Adipose tissue (tissue), 3 donors: ENCODE data around the gene SLC17A9. TPM values are rescaled to one million over a fixed set of nuclear protein-coding genes. Genes with fewer than 3 reads are reported as not detected.
"Not testable (repeated sequence)": the region's sequence is repeated elsewhere in the genome, so short reads cannot be mapped to it uniquely, and the experiment has no call there.

Source experiments
- H3K27ac ChIP-seq: one replicate; pipeline ENCODE4 v1.5.1; 2013; ENCODE audit warnings: low read depth, low read length
- WGBS, 3 donors: extraction: QIAGEN DNeasy Blood & Tissue Kit; methylation state at CpG; one replicate each; pipeline ENCODE4 v1.1.7; 2013; 5-methylcytosine and 5-hydroxymethylcytosine counted together
- polyA plus RNA-seq, 3 donors: library from polyadenylated mRNA; stranded (reverse); fragments of 200-250 nt; gene quantifications; one replicate each; pipeline ENCODE4 v1.2.3, GENCODE V29; 2013
- donor health status: healthy with polysubstance abuse.
- donor health status: Bipolar disorder and iron deficiency.
- donor health status: healthy.

The SLC17A9 gene
- polyA plus RNA-seq, 3 donors = 2.0 to 4.8 (median 3.7) TPM

DNA sequence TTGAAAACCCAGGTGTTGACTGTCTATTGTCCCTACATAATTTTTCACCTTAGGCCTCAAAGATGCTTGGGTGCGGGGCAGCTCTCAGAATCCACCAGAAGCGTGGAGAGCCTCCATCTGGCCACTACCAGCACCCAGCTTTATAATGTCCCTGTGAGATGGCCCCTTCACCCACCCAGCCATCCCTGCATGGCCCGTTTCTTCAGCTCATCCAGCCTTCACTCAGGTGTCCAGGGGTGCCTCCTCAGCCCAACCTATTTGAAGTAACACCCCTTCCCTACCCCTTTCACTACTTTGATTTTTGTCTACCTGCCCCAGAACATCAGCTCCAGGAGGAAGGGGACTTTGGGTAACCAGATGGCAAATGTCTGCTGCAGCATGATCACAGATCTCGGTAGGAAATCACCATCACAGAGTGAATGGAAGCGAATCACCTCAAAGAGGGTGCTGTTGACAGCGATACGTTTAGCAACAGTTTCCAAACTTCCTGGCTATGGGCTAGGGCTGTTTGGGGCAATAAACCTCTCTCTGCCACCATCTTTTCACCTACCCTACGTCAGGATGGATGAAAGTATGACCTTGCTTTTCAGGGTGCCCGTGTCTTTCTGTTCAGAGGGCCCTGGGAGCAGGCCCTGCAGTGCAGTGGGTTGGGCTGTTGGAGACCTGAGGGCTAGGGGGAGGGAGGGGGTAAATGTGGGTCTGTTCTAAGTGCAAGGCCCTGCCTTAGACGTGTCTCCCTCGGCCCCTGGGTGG, 1.2 kb upstream of the SLC17A9 start:
- 78 to 92% (median 84%) methylated on average over 11 of the region's 11 CpGs for WGBS, 3 donors
- H3K27ac ChIP-seq = no peak overlapping the region

DNA sequence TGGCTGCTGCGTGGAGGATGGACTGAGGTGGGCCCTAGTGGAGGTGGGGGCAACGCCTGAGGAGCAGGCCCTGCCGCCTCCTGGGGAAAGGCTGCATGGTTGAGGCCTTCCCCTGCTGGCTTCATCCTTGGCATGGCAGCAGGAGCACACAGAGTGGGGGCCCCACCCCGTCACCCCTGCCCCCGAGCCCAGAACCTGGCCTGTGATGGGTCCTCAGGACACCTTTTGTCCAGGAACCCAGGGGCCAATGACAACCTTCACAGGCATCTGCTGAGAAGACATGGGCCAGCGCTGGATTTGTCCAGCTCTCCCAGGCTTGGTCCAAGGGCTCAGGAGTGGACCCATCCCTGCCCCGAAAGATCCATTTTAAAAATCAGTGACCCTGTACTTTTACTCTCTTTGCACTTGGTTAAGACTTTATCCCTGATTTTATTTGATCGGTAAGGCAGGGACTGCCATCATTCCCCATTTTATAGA, 575 bp upstream of the SLC17A9 start:
- WGBS, 3 donors = 89 to 91% (median 90%) methylated on average over 7 to 8 of the region's 8 CpGs
- no peak overlapping the region for H3K27ac ChIP-seq

DNA sequence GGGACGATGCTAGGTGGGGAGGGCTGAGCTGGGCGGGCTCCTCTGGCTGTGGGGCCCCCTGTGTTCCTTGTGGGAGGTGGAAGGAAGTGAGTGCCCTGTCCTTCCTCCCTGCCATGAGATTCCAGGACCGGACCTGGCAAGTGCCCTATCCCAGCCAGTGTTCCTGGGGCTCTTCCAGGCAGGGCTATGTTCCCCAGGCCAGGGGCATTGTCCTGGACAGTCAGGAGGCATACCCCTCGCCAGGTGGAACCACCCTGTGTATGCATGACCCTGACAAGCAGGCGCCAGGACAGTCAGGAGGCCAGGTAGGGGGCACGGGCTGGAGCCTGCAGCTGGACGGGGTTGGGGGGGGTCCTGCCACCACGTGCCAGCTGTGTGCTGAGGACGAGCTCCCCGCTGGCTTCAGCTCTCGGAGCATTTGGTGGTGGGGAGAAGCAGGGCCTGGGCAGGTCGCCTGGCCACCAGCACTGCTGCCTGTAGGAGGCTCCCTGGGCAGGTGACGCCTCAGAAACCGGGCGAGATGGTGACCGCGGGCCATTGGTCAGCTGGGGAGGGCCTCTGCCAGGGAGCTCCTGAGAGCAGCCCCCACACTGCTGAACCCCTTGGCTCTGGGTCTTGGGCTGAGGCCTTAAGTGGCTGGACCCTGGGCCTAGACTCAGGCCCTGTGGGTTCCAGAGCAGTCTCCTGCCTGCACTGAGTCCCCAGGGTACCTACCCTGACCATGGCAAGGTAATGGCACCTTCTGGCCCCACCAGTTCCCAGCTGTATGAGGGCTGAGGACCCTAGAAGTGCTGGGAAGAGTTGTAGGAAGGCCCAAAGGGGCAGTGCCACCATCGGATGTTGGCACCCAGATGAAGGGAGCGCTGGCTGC, 694 bp downstream of the SLC17A9 start:
- WGBS, 3 donors = 44 to 74% (median 51%) methylated on average over 17 to 19 of the region's 19 CpGs
- peak overlapping the region; percentile 51 for H3K27ac ChIP-seq

DNA sequence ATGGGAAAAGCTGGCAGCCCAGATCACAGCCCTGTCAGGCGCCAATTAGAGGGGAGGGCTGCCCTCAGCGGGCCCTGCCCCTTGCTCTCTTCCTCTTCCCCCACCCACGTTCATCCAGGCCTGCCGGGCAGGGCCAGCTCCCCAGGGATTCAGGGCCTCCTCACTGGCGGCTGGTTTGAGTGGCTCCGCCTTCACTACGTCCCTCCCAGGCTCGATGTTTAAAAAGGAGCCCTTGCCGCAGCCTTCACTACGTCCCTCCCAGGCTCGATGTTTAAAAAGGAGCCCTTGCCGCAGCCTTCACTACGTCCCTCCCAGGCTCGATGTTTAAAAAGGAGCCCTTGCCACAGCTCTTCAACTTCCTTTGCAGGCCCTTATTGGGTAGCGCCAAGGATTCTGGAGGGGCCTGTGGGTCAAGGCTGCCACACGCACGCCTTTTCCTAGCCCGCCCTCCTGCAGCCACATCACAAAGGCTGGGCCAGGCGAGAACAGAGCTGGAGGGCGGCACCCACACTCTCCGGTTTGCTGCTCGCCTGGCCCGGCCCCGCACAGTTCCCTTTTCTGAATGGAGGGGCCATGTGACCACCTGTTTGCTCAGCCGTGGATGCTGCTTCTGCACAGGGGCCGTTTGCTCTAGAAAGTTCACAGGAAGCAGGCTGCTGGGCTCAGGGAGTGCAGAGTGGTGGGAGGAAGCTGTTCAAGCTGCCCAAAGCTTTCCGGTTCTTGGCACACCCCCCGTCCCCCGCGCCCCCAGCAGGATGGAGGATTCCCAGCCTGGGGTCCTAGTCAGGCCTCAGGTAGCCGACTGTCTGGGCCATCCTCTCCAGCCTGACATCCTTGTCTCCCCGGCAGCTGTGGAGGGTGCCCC, 1.6 kb downstream of the SLC17A9 start:
- WGBS, 3 donors = 4 to 31% (median 4%) methylated on average over 32 of the region's 32 CpGs
- peak overlapping the region; percentile 51 for H3K27ac ChIP-seq

DNA sequence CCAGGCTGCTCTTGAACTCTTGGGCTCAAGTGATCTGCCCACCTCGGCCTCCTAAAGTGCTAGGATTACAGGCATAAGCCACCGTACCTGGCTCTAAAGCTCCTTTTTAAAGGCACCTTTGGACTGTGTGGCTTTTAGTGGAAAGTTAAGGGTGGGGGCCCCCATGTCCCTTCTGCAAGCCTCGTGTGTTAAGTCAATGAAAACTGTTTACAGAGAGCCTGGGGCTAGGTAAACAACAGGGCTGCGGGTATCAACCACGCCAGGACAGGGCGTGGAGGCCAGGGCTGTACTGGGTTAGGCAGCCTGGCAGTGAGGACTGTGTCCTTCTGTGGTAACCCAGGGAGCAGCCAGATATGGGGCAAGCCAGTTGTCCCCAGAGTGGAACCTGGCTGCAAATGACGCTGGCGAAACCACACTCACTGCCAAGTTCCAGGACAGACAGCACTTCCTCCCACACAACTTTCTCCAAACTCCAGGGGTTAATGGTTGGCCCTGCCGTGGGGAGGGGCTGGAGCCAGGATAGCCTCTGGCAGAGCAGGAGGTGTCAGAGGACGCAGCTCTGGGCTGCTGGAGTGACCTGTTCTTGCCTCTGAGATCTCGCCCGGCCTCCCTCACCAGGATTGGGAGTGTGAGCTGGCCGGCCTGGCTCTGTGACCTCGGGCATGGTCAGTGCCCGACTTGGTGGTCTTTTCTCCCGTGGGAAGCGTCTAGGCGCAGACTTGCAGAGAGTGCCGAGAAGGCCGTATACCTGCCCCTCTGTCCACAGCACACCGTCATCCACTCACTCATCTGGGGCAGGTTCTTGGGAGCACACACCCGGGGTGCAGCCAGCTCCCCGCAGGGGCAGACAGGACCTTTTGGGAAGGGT, 3.2 kb downstream of the SLC17A9 start:
- no peak overlapping the region for H3K27ac ChIP-seq
- 56 to 79% (median 67%) methylated on average over 23 of the region's 23 CpGs for WGBS, 3 donors

DNA sequence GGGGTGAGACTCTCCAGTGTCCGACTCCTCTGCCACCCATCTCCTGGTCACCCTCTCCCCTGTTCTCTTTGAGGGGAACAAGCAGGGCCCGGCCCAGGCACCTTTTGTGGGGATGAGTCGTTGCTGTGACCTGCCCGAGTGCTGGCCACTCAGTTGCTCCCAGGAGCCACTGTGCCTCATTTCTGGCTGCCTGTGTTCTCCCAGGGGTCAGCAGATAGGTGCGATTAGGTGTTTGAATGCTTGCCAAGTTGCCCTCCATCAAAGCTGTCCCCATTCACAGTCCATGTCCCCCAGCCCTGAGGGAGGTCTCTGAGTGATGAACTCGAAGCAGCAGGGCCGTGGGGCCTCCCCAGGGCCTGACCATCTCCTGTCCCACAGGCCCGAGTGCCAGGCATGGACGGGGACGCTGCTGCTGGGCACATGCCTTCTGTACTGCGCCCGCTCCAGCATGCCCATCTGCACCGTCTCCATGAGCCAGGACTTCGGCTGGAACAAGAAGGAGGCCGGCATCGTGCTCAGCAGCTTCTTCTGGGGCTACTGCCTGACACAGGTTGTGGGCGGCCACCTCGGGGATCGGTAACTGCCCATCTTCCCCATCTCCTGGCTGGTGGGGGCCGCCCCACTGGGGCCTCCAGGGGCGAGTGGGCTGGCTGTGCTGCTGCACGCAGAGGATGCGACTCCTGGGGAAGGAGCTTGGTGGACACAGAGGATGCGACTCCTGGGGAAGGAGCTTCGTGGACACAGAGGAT, 4.1 kb downstream of the SLC17A9 start:
- 90 to 95% (median 93%) methylated on average over 24 to 25 of the region's 25 CpGs for WGBS, 3 donors
- H3K27ac ChIP-seq = no peak overlapping the region

DNA sequence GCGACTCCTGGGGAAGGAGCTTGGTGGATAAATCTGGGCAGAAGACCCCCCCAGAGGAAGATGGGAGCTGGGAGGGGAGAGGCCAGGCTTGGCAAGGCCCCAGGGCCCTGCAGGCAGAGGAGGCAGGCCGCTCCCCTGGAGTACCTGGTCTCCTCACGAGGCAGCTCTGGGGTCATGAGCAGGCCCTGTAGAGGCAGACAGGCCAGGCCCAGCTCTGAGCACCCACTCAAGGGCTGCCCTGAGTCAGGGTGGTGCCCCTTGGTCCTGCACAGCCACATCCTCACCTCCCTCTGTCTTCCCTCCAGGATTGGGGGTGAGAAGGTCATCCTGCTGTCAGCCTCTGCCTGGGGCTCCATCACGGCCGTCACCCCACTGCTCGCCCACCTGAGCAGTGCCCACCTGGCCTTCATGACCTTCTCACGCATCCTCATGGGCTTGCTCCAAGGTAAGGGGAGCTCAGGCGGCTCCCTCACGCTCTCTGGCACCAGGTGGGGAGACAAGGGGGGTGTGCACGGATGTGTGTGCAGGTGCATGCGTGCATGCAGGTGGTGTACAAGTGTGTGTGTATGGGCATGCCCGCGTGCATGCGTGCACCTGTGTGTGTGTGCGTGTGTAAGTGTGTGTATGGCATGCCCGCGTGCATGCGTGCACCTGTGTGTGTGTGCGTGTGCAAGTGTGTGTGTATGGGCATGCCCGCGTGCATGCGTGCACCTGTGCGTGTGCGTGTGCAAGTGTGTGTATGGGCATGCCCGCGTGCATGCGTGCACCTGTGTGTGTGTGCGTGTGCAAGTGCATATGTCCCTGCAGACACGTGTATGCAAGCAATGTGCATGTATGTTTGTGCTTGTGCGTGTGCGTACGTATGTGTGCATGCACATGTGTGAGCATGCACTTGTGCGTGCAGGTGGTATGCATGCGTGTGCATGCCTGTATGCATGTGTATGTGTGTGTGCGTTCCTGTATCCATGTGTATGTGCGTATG, 4.9 kb downstream of the SLC17A9 start:
- 94 to 96% (median 95%) methylated on average over 35 to 36 of the region's 36 CpGs for WGBS, 3 donors
- H3K27ac ChIP-seq = no peak overlapping the region

DNA sequence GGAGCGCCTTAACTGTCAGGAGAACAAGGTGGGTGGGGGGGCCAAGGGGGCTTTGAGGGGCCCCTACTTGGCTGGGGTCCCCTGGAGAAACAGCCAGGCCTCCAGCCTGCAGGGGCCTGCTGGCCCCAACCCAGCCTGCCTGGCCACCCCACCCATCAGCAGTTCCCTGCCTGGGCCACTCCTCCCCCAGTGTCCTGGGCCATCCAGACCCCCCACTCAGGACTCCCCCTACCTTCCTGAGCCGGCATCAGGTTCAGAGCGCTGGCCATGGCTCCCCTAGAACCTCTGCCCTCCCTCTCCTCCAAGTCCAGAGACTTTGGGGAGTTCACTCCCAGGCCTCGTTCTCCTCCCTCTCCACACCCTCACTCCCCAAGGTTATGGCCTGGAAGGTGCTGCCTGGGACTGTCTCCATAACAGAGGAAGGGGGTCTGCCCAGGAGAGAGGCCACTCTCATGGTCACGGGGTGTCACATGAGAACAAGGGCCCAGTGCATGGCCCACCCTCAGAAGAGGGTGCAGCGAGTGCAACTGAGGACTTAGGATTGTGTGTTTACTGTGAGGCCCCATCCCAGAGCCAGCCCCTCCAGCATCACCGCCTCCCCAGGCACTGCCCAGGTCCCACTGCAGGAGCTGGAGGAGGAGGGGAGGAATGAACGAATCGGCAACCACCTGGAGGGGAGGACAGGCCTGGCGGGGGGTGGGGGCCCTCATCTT, 6.0 kb downstream of the SLC17A9 start:
- 72 to 82% (median 76%) methylated on average over 10 of the region's 10 CpGs for WGBS, 3 donors
- no peak overlapping the region for H3K27ac ChIP-seq

DNA sequence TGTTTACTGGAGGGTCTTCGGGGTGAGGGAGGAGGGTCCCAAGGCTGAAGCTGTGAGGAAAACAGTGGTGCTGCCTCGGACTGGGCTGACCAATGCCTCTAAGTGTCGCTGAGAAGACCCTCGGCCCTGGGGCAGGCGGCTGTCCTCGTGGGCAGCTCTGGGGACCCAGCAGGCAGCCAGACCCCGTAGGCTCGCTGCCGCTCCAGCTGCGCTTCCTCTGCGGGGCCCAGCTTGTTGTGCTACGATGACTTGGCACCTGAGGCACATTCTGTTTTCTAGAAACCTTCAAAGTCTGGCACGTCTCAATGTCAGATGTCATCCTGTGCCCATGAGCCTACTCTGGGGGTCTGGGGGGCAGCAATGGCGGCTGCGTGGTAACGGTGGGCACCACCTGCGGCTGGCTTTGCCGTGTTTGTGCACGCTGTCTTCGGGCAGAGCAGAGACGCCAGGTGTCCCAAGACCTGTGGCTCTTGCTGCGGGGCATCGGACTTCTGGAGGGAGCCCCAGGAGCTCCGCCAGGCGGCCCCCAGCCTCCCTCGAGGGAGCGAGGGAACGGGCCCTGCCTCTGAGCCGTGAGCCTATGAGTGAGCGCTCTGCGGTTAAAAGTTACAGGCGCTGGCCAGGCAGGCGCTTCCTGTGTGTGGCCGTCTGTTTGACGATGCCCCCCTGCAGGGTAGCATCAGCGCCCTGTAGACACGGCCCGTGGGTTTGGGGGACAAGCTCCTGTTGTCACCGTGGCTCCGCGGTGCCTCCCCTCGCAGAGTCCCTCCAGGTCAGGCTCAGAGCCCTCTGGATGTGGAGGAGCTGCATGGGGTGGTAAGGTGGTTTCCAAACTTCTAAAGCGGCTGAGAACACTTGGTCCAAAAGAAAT, 6.8 kb downstream of the SLC17A9 start:
- no peak overlapping the region for H3K27ac ChIP-seq
- WGBS, 3 donors = 57 to 70% (median 69%) methylated on average over 43 of the region's 43 CpGs

DNA sequence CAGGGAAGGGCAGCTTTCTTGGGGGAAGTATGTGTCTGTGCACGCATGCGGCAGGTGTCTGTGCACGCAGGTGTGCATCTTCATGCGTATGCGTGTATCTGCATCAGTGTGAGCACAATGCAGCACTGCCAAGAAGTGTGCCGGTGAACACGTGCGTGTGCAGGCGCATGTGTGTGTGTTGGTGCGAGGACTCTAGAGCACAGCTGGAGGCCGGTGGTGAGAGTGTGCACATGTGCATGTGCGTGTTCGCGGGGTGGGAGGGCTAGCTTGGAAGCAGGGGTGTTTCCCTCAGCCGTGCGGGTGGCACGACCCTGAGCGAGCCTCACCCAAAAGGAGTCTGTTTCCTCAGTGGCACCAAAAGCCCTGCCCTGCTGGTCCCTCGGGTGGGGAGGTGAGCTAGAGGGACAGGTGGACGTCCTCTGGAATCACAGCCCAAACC, 7.5 kb downstream of the SLC17A9 start:
- H3K27ac ChIP-seq = no peak overlapping the region
- 86 to 91% (median 87%) methylated on average over 20 of the region's 20 CpGs for WGBS, 3 donors

DNA sequence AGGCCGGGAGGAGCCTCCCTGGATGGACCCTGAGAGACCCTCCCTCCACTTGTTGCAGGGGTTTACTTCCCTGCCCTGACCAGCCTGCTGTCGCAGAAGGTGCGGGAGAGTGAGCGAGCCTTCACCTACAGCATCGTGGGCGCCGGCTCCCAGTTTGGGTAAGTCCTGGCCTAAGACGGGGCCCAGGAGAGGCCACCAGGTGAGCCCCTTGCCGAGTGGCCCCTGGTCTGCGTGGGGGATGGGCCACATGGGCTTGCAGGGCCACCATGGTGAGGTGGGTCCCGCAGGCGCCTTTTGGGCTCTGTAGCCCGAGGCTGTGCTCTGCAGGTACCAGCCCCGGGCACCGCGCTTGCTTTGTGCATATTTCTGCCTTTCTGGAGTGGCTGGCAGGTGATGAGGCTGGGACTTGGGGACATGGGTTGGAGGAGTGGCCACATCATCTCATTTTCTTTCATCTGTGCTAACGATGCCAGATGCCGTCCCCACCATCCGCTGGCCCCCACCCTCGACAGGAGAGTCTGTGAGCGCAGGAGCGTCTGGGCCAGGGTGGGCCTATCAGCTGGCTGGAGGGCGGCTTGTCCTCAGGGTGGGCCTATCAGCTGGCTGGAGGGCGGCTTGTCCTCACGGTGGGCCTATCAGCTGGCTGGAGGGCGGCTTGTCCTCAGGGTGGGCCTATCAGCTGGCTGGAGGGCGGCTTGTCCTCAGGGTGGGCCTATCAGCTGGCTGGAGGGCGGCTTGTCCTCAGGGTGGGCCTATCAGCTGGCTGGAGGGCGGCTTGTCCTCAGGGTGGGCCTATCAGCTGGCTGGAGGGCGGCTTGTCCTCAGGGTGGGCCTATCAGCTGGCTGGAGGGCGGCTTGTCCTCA, 8.2 kb downstream of the SLC17A9 start:
- 90 to 91% (median 91%) methylated on average over 23 to 27 of the region's 31 CpGs for WGBS, 3 donors
- H3K27ac ChIP-seq = not testable (repeated sequence)

DNA sequence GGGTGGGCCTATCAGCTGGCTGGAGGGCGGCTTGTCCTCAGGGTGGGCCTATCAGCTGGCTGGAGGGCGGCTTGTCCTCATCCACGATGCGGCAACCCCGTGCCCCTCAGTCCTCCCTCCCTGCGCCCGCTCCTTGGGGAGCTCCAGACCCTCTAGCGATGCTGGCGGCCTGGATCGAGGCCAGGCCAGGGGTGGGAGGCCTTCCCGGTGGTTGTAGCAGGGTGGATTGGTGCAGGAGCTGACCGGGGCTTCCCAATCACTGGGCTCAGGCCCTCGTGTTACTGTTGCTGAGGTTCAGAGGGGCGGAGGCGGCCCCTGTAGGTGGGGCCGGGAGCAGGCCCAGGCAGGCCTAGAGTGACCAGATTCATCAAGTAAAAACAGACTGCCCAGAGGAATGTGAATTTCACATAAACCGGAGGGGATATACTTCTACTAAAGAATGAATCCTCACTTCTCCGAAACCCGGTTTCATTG, 8.8 kb downstream of the SLC17A9 start:
- H3K27ac ChIP-seq = no peak overlapping the region
- WGBS, 3 donors = 77 to 87% (median 83%) methylated on average over 18 to 19 of the region's 19 CpGs

DNA sequence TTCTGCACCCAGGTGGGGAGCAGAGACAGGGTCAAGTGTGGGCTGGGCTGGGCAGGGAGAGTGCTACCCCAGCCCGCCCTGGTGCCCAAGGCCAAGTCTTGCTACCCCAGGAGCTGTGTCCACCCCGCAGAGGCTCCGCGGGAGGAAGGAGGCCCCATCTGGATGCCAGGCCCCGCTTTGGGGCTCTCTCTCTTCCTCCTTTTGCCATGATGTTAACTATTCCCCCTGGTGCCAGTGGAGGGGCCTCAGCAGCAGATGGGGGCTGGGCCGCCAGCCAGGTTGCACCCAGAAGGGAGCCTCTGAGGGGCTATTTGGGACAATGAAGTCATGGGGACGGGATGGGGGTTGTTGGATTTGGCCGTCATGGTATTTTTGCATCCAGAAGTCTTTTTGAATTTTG, 9.3 kb downstream of the SLC17A9 start:
- WGBS, 3 donors = 85 to 94% (median 93%) methylated on average over 6 to 8 of the region's 8 CpGs
- H3K27ac ChIP-seq = no peak overlapping the region
